Measurements from ENCODE around the gene CCDC154. TPM values are rescaled to one million over a fixed set of nuclear protein-coding genes. Genes with fewer than 3 reads are reported as not detected.

Gene CCDC154
- total and polyA plus RNA-seq, 2 of the 4 experiments (the other 2 are of a cell fraction): 0.09 TPM; not detected in 1

DNA sequence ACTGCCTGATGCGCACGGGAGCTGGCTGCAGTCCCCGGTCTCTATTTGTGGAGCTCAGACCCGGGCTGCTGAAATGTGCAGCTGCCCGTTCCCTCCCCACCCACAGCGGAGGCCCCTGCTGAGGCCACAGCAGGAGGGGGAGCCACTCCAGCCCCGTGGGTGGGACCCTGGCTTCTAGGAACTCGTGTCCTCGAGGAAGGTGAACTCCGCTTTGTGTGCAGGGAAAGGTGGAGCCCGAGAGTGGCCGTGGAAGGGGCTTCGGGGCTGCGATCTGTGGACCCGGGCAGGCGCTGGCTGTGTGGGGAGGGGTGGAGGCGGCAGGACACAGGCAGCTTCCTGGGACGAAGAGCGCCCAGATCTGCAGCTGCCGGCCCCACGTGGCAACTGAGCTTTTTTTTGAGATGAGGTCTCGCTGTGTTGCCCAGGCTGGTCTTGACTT is 2.9 kb downstream of the CCDC154 start:
- Histone ChIP-seq H4K8ac (ENCODE audit: low read depth in 2 of 2, low read length in 2 of 2) (no peak overlapping the region), H2AK9ac (replicated peaks; ENCODE audit: low read depth, low read length, poor library complexity) (no peak overlapping the region), H2AFZ (replicated peaks; ENCODE audit: low read length, poor library complexity) (no peak overlapping the region), H3K4ac (ENCODE audit: low read depth, low read length) (no peak overlapping the region), H2BK5ac (ENCODE audit: low read depth, low read length, poor library complexity, severe bottlenecking) (no peak overlapping the region), H3K9ac (ENCODE audit: low read depth, low read length) (no peak overlapping the region), H4K5ac (ENCODE audit: low read depth, low read length) (no peak overlapping the region), H3K27me3 (ENCODE audit: control insufficient read depth, insufficient read depth, low read length) (no peaks in the 10 kb centered on the region), H3K18ac (ENCODE audit: low read depth, low read length) (no peak overlapping the region), H2BK15ac (ENCODE audit: low read depth, low read length) (no peak overlapping the region), H2BK20ac (ENCODE audit: low read depth, low read length) (no peak overlapping the region), H4K20me1 (ENCODE audit: insufficient read depth, low read length) (no peaks in the 10 kb centered on the region), H3K79me1 (ENCODE audit: low read depth in 1 of 2, low read length in 2 of 2) (no peaks in the 10 kb centered on the region), H2AK5ac (ENCODE audit: low read depth, low read length) (no peak overlapping the region), H3K4me3 (ENCODE audit: insufficient read depth, low read depth, low read length) (no peak overlapping the region), H2BK120ac (ENCODE audit: low read depth, low read length) (no peak overlapping the region), H3K4me2 (ENCODE audit: low read depth, low read length) (no peak overlapping the region), H3K27ac (ENCODE audit: insufficient read depth, low read length) (no peak overlapping the region), H3K9me3 (ENCODE audit: control insufficient read depth, insufficient read depth, low read length) (no peaks in the 10 kb centered on the region), H4K91ac (ENCODE audit: insufficient read depth, low read depth, low read length) (no peak overlapping the region), H3K4me1 (ENCODE audit: control insufficient read depth, insufficient read depth, low read length) (no peaks in the 10 kb centered on the region), H3K36me3 (ENCODE audit: control insufficient read depth, insufficient read depth, low read length) (peaks cover 3% of the 10 kb centered on the region; the same call in 1 of the 2 replicates), H3K56ac (ENCODE audit: extremely low read depth, insufficient read depth, low read length) (no peak overlapping the region), H3K9me1 (ENCODE audit: insufficient read depth, low read length) (no peaks in the 10 kb centered on the region), H3K23ac (ENCODE audit: low read depth, low read length) (no peak overlapping the region), H3K14ac (replicated peaks; ENCODE audit: low read depth, low read length) (no peak overlapping the region)
- WGBS, 2 experiments (ENCODE audit: extremely low coverage in 2 of 2, insufficient read length in 1 of 2): 90% methylated on average over 2 of the region's 22 CpGs; no CpG with 5 or more reads in 1 of the 2 experiments
- intact Hi-C loops (cut with micrococcal nuclease): no loop called here
- ChIA-PET POLR2A (ENCODE audit: unreplicated experiment) (no interaction called here), CTCF (no interaction called here)
- DNase-seq (no peak), ATAC-seq (ENCODE audit: low read depth) (no peak)
- dilution Hi-C loops (cut with HindIII; ENCODE audit: low sequenced_read_pairs, unreplicated experiment): no loop called here
- TF ChIP-seq RCOR1 (IDR thresholded peaks at IDR 0.05; ENCODE audit: insufficient replicate concordance, low read length): no peak
- TF ChIP-seq ELK1 (IDR thresholded peaks at IDR 0.05; ENCODE audit: borderline replicate concordance, low read depth, low read length): no peak
- no peak for TF ChIP-seq CHD1 (IDR thresholded peaks at IDR 0.05; ENCODE audit: low read depth, low read length)
- no peak for TF ChIP-seq SMC3 (IDR thresholded peaks at IDR 0.05; ENCODE audit: low read depth, low read length)
- TF ChIP-seq CEBPB (IDR thresholded peaks at IDR 0.05; ENCODE audit: low read depth, low read length): no peak
- no peak for TF ChIP-seq MAZ (IDR thresholded peaks at IDR 0.05; ENCODE audit: borderline replicate concordance, low read depth, low read length)
- TF ChIP-seq USF2 (IDR thresholded peaks at IDR 0.05; ENCODE audit: low read depth, low read length): no peak
- TF ChIP-seq BHLHE40 (IDR thresholded peaks at IDR 0.05; ENCODE audit: low read depth, low read length): no peak
- TF ChIP-seq POLR2A (IDR thresholded peaks at IDR 0.05; ENCODE audit: low read depth, low read length): no peak
- no peak for TF ChIP-seq RAD21 (IDR thresholded peaks at IDR 0.05; ENCODE audit: low read length)
- TF ChIP-seq MXI1 (IDR thresholded peaks at IDR 0.05; ENCODE audit: borderline replicate concordance, low read depth, low read length): no peak
- TF ChIP-seq CTCF (conservative IDR thresholded peaks at IDR 0.05; ENCODE audit: low read depth, low read length): no peak
- TF ChIP-seq RFX5 (IDR thresholded peaks at IDR 0.05; ENCODE audit: low read depth, low read length): no peak
- no peak for TF ChIP-seq NFE2L2 (IDR thresholded peaks at IDR 0.05; ENCODE audit: low read depth, low read length)
- TF ChIP-seq MAFK (IDR thresholded peaks at IDR 0.05; ENCODE audit: low read depth, low read length): no peak
- no peak for TF ChIP-seq FOS (IDR thresholded peaks at IDR 0.05; ENCODE audit: low read depth, low read length)
- no TSS peak for BruUV-seq (replicated peaks)
- in situ Hi-C loops (cut with MboI; ENCODE audit: low sequenced_read_pairs): no loop called here

Measured in IMR-90 (cell line).